ENCODE data around the gene ZNF532. TPM values are rescaled to one million over a fixed set of nuclear protein-coding genes. Genes with fewer than 3 reads are reported as not detected.
"Not testable (repeated sequence)": the region's sequence is repeated elsewhere in the genome, so short reads cannot be mapped to it uniquely, and the experiment has no call there.

The ZNF532 gene
- total RNA-seq, 2 donors from 2014 or later = 5.6 to 14.8 TPM

- no peak for DNase-seq
- Histone ChIP-seq H3K36me3 (no peaks in the 10 kb centered on the region), H3K9me3 (no peaks in the 10 kb centered on the region), H3K27ac (no peak overlapping the region), H3K4me3 (no peak overlapping the region), H3K9ac (ENCODE audit: low read depth in 2 of 2, low read length in 2 of 2) (no peak overlapping the region), H3K4me1 (no peaks in the 10 kb centered on the region), H3K27me3 (no peaks in the 10 kb centered on the region)
- TF ChIP-seq CTCF (IDR thresholded peaks at IDR 0.05) = no peak
- intact Hi-C loops (cut with DNase I) = no loop called here
These were observed 46.6 kb downstream of the ZNF532 start for GRCh38 chr18:58911241-58911640.

GRCh38 chr18:58911766-58912165 is 47.1 kb downstream of the ZNF532 start:
- H3K36me3 ChIP-seq = no peaks in the 10 kb centered on the region
- no peaks in the 10 kb centered on the region for H3K27me3 ChIP-seq
- H3K9me3 ChIP-seq = no peaks in the 10 kb centered on the region
- H3K27ac ChIP-seq = peak overlapping the region; percentile 11
- no peak overlapping the region for H3K4me3 ChIP-seq
- no peak overlapping the region for H3K9ac ChIP-seq (ENCODE audit: low read depth in 2 of 2, low read length in 2 of 2)
- intact Hi-C loops (cut with DNase I) = no loop called here
- DNase-seq = no peak
- no peak for TF ChIP-seq CTCF (IDR thresholded peaks at IDR 0.05)
- H3K4me1 ChIP-seq = no peaks in the 10 kb centered on the region

GRCh38 chr18:58915006-58915799 is 50.5 kb downstream of the ZNF532 start:
- no peak for TF ChIP-seq CTCF (IDR thresholded peaks at IDR 0.05)
- no peak for DNase-seq
- Histone ChIP-seq H3K27me3 (no peaks in the 10 kb centered on the region), H3K27ac (no peak overlapping the region), H3K4me1 (no peaks in the 10 kb centered on the region), H3K4me3 (no peak overlapping the region), H3K9me3 (no peaks in the 10 kb centered on the region), H3K9ac (ENCODE audit: low read depth in 2 of 2, low read length in 2 of 2) (no peak overlapping the region), H3K36me3 (no peaks in the 10 kb centered on the region)
- intact Hi-C loops (cut with DNase I) = no loop called here

GRCh38 chr18:58915995-58916394 is 51.3 kb downstream of the ZNF532 start:
- no peak overlapping the region for H3K4me3 ChIP-seq
- no peak overlapping the region for H3K27ac ChIP-seq

GRCh38 chr18:58919934-58920333 is 55.3 kb downstream of the ZNF532 start:
- H3K4me3 ChIP-seq; intact Hi-C loops (cut with DNase I); H3K4me1 ChIP-seq; H3K36me3 ChIP-seq; H3K27ac ChIP-seq; H3K27me3 ChIP-seq; DNase-seq; H3K9ac ChIP-seq (ENCODE audit: low read depth in 2 of 2, low read length in 2 of 2); H3K9me3 ChIP-seq: not testable (repeated sequence)

More at GRCh38 chr18:58915995-58916394, 51.3 kb downstream of the ZNF532 start:
- no peak for TF ChIP-seq CTCF (IDR thresholded peaks at IDR 0.05)
- DNase-seq = no peak
- Histone ChIP-seq H3K9me3 (no peaks in the 10 kb centered on the region), H3K27me3 (no peaks in the 10 kb centered on the region), H3K36me3 (no peaks in the 10 kb centered on the region), H3K9ac (ENCODE audit: low read depth in 2 of 2, low read length in 2 of 2) (no peak overlapping the region), H3K4me1 (no peaks in the 10 kb centered on the region)
- intact Hi-C loops (cut with DNase I) = no loop called here

GRCh38 chr18:58922995-58923394 is 58.3 kb downstream of the ZNF532 start:
- no peaks in the 10 kb centered on the region for H3K9me3 ChIP-seq
- no peak overlapping the region for H3K27ac ChIP-seq
- H3K9ac ChIP-seq (ENCODE audit: low read depth in 2 of 2, low read length in 2 of 2) = no peak overlapping the region
- H3K27me3 ChIP-seq = no peaks in the 10 kb centered on the region
- TF ChIP-seq CTCF (IDR thresholded peaks at IDR 0.05) = no peak
- no peaks in the 10 kb centered on the region for H3K36me3 ChIP-seq
- intact Hi-C loops (cut with DNase I) = no loop called here
- H3K4me1 ChIP-seq = no peaks in the 10 kb centered on the region
- DNase-seq = no peak
- H3K4me3 ChIP-seq = no peak overlapping the region
